A549 (cell line): Measurements from ENCODE around the gene PRDM2.

ENCODE experiments used
- CTCF ChIP-seq: fragments of >200 bp; sonication (Bioruptor Twin); formaldehyde crosslinking; IDR thresholded peaks from 3 replicates; pipeline ENCODE4 v1.5.1; 2016
- EP300 ChIP-seq, 2 experiments: fragments of >200 bp; sonication (Bioruptor Twin); formaldehyde crosslinking; IDR thresholded peaks; 2 replicates in 1 of 2; 3 replicates in 1 of 2; pipeline ENCODE4 v1.6.1; 2016 to 2017
- JUN ChIP-seq, 2 experiments: fragments of >200 bp; sonication (Bioruptor Twin); formaldehyde crosslinking; IDR thresholded peaks; 2 replicates in 1 of 2; 3 replicates in 1 of 2; pipeline ENCODE4 v1.6.1; 2016 to 2017
- TF ChIP-seq, protein P1 (sequence below): fragments of 250-450 bp; sonication (Bioruptor Pico); IDR thresholded peaks from 2 replicates; pipeline ENCODE4 v1.5.0; 2021; ENCODE audit warnings: mild to moderate bottlenecking, moderate library complexity, borderline replicate concordance

DNA sequence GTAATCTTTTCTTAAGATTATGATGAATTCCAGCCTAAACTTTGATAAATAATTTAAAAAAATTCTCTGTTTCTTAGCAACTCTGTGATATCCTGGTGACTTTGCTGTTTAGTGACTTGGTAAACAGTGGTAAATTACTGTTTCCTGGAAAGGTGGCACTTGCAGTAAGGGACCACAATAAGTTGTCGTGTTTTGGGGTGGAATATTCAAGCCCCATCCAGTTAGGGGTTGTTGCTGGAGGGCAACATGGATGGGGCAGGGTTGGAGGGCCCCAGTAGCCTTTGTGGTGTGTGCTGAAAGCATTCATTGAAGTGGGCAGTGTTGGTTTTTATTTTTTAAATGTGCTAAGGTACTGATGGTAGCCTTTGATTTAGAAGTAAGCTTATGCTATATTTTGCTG is 30.3 kb downstream of the PRDM2 start:
- TF ChIP-seq CTCF: no peak
- TF ChIP-seq, protein P1, sequence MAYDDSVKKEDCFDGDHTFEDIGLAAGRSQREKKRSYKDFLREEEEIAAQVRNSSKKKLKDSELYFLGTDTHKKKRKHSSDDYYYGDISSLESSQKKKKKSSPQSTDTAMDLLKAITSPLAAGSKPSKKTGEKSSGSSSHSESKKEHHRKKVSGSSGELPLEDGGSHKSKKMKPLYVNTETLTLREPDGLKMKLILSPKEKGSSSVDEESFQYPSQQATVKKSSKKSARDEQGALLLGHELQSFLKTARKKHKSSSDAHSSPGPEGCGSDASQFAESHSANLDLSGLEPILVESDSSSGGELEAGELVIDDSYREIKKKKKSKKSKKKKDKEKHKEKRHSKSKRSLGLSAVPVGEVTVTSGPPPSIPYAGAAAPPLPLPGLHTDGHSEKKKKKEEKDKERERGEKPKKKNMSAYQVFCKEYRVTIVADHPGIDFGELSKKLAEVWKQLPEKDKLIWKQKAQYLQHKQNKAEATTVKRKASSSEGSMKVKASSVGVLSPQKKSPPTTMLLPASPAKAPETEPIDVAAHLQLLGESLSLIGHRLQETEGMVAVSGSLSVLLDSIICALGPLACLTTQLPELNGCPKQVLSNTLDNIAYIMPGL (CRISPR knock-in tag): no peak
- TF ChIP-seq EP300 (IDR thresholded peaks at IDR 0.05): no peak
- no peak for TF ChIP-seq JUN (IDR thresholded peaks at IDR 0.05)
